ENCODE data around the gene U2AF1L4.

The U2AF1L4 gene

GRCh38 chr19:35733180-35734125, 11.8 kb downstream of the U2AF1L4 start:
- no peak overlapping the region for H3K4me3 ChIP-seq (ENCODE audit: low read length)
- H3K79me2 ChIP-seq (ENCODE audit: low read length), result no peaks in the 10 kb centered on the region
- H3K9ac ChIP-seq (ENCODE audit: low read length), result no peak overlapping the region
- H3K27ac ChIP-seq (ENCODE audit: low read length), result no peak overlapping the region
- no peaks in the 10 kb centered on the region; the same call in 1 of the 2 replicates for H4K20me1 ChIP-seq (ENCODE audit: insufficient read depth, low read length)
- TF ChIP-seq EZH2phosphoT487 (IDR thresholded peaks at IDR 0.05; ENCODE audit: low read depth), result no peak
- TF ChIP-seq CTCF (IDR thresholded peaks at IDR 0.05; ENCODE audit: low read depth, low read length), result no peak
- no peaks in the 10 kb centered on the region for H3K27me3 ChIP-seq (ENCODE audit: low read depth, low read length)
- peaks cover 67% of the 10 kb centered on the region for H3K36me3 ChIP-seq (replicated peaks; ENCODE audit: low read depth, low read length)
- H3K4me2 ChIP-seq (ENCODE audit: low read length), result no peak overlapping the region
- no peaks in the 10 kb centered on the region for H3K4me1 ChIP-seq (ENCODE audit: low read length)
- H2AFZ ChIP-seq (ENCODE audit: low read depth, low read length), result no peak overlapping the region
- H3K9me3 ChIP-seq (ENCODE audit: insufficient read depth, low read length), result no peaks in the 10 kb centered on the region

GRCh38 chr19:35732540-35733179, 12.6 kb downstream of the U2AF1L4 start:
- no peaks in the 10 kb centered on the region for H3K27me3 ChIP-seq (ENCODE audit: low read depth, low read length)
- H3K36me3 ChIP-seq (replicated peaks; ENCODE audit: low read depth, low read length), result peaks cover 66% of the 10 kb centered on the region
- no peak overlapping the region for H3K9ac ChIP-seq (ENCODE audit: low read length)
- H2AFZ ChIP-seq (ENCODE audit: low read depth, low read length), result no peak overlapping the region
- H4K20me1 ChIP-seq (ENCODE audit: insufficient read depth, low read length), result no peaks in the 10 kb centered on the region; the same call in 1 of the 2 replicates
- no peak overlapping the region for H3K27ac ChIP-seq (ENCODE audit: low read length)
- no peak overlapping the region for H3K4me2 ChIP-seq (ENCODE audit: low read length)
- no peak overlapping the region for H3K4me3 ChIP-seq (ENCODE audit: low read length)
- no peaks in the 10 kb centered on the region for H3K9me3 ChIP-seq (ENCODE audit: insufficient read depth, low read length)
- no peak for TF ChIP-seq EZH2phosphoT487 (IDR thresholded peaks at IDR 0.05; ENCODE audit: low read depth)
- no peak for TF ChIP-seq CTCF (IDR thresholded peaks at IDR 0.05; ENCODE audit: low read depth, low read length)
- no peaks in the 10 kb centered on the region for H3K79me2 ChIP-seq (ENCODE audit: low read length)
- no peaks in the 10 kb centered on the region for H3K4me1 ChIP-seq (ENCODE audit: low read length)

DNA sequence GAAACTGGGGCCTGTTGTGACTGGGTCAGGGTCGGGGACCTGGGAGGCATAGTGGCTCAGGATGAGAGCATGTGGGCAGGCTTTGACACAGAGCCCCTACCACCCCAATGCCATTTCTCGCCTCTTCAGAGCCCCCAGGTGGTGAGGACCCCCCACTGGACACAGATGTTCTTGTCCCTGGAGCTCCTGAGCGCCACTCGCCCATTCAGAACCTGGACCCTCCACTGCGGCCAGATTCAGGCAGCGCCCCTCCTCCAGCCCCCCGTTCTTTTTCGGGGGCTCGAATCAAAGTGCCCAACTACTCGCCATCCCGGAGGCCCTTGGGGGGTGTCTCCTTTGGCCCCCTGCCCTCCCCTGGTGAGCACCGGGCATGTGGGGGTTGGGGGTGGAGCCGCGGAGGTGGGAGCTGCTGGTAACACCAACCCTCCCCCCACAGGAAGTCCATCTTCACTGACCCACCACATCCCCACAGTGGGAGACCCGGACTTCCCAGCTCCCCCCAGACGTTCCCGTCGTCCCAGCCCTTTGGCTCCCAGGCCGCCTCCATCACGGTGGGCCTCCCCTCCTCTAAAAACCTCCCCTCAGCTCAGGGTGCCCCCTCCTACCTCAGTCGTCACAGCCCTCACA, 13.3 kb downstream of the U2AF1L4 start:
- Histone ChIP-seq H3K9me3 (ENCODE audit: insufficient read depth, low read length) (no peaks in the 10 kb centered on the region), H3K27me3 (ENCODE audit: low read depth, low read length) (no peaks in the 10 kb centered on the region), H3K36me3 (replicated peaks; ENCODE audit: low read depth, low read length) (peaks cover 68% of the 10 kb centered on the region), H4K20me1 (ENCODE audit: insufficient read depth, low read length) (no peaks in the 10 kb centered on the region; the same call in 1 of the 2 replicates), H3K4me1 (ENCODE audit: low read length) (no peaks in the 10 kb centered on the region), H3K4me2 (ENCODE audit: low read length) (no peak overlapping the region), H3K79me2 (ENCODE audit: low read length) (no peaks in the 10 kb centered on the region), H3K9ac (ENCODE audit: low read length) (no peak overlapping the region), H3K4me3 (ENCODE audit: low read length) (no peak overlapping the region), H2AFZ (ENCODE audit: low read depth, low read length) (no peak overlapping the region), H3K27ac (ENCODE audit: low read length) (no peak overlapping the region)
- TF ChIP-seq EZH2phosphoT487 (IDR thresholded peaks at IDR 0.05; ENCODE audit: low read depth) (no peak), CTCF (IDR thresholded peaks at IDR 0.05; ENCODE audit: low read depth, low read length) (no peak)

GRCh38 chr19:35731353-35731752, 13.9 kb downstream of the U2AF1L4 start:
- Histone ChIP-seq H4K20me1 (ENCODE audit: insufficient read depth, low read length) (no peaks in the 10 kb centered on the region), H3K4me3 (ENCODE audit: low read length) (no peak overlapping the region), H3K9me3 (ENCODE audit: insufficient read depth, low read length) (no peaks in the 10 kb centered on the region), H3K36me3 (replicated peaks; ENCODE audit: low read depth, low read length) (peaks cover 68% of the 10 kb centered on the region), H3K4me2 (ENCODE audit: low read length) (no peak overlapping the region), H3K9ac (ENCODE audit: low read length) (no peak overlapping the region), H2AFZ (ENCODE audit: low read depth, low read length) (no peak overlapping the region), H3K4me1 (ENCODE audit: low read length) (no peaks in the 10 kb centered on the region), H3K27ac (ENCODE audit: low read length) (no peak overlapping the region), H3K79me2 (ENCODE audit: low read length) (no peaks in the 10 kb centered on the region), H3K27me3 (ENCODE audit: low read depth, low read length) (no peaks in the 10 kb centered on the region)
- no peak for TF ChIP-seq CTCF (IDR thresholded peaks at IDR 0.05; ENCODE audit: low read depth, low read length)
- TF ChIP-seq EZH2phosphoT487 (IDR thresholded peaks at IDR 0.05; ENCODE audit: low read depth), result no peak

Measured in OCI-LY3 (cell line).